HCT116 (cell line): Measurements from ENCODE around the gene CD34. TPM values are rescaled to one million over a fixed set of nuclear protein-coding genes. Genes with fewer than 3 reads are reported as not detected.

Source experiments
- ATAC-seq: fragments of 200-7000 bp; cut with Tn5 transposase; 2 replicates; pipeline ENCODE4 v1.9.1; 2020; ENCODE audit warnings: mild to moderate bottlenecking, moderate library complexity
- BruUV-seq: library from RNA; stranded (reverse); fragments of 400-500 nt; replicated peaks from 2 replicates; lab custom pipeline; 2021; lab: Mats Ljungman, UMichigan
- CTCF ChIA-PET: fragments of 300-600 bp; sonication (Branson Sonifier 250); formaldehyde crosslinking; loops from one replicate; lab custom pipeline; 2021; ENCODE audit warnings: antibody characterized with exemption; lab: Charles Lee
- POLR2A ChIA-PET: fragments of 300-600, 350-600 bp; sonication (Branson Sonifier 250); formaldehyde crosslinking; loops from one replicate; lab custom pipeline; 2021; ENCODE audit warnings: antibody characterized with exemption; lab: Charles Lee
- RAD21 ChIA-PET, 2 experiments: fragments of 300-600 bp; sonication (Branson Sonifier 250); formaldehyde crosslinking; loops; one replicate each; lab custom pipeline; 2023; ENCODE audit warnings: low total read pairs in 2 of 2; ENCODE audit not compliant: uncharacterized antibody in 2 of 2, unreplicated experiment in 2 of 2, low non-redundant PET in 1 of 2; lab: Charles Lee
- DNase-seq: peaks from one replicate; pipeline ENCODE4 v3.0.0-alpha.2; 2010; ENCODE audit warnings: low read depth, low spot score
- H2AFZ ChIP-seq: fragments of 200-600 bp; shearing (Covaris generic), sonication (generic); 2 replicates; pipeline ENCODE4 v1.6.1; 2017; ENCODE audit warnings: low read depth, mixed run types, mixed read lengths, antibody characterized with exemption, low read length; ENCODE audit not compliant: poor library complexity, severe bottlenecking
- H3K27ac ChIP-seq: 2 replicates; pipeline ENCODE4 v1.5.1; 2012; ENCODE audit warnings: low read depth, low read length
- H3K27me3 ChIP-seq: fragments of 200-600 bp; sonication (generic); 2 replicates; pipeline ENCODE4 v1.6.1; 2016; ENCODE audit warnings: mixed run types, low read length, mixed read lengths; ENCODE audit not compliant: insufficient read depth
- H3K36me3 ChIP-seq, 2 experiments: fragments of 200-500 bp in 1 of 2; fragments of 200-600 bp in 1 of 2; sonication (Bioruptor generic) in 1 of 2; sonication (generic) in 1 of 2; 2 replicates each; pipeline versions ENCODE4 v1.5.1 to v1.6.1; 2014 to 2016; ENCODE audit warnings: low read length in 2 of 2, inconsistent platforms in 1 of 2, mixed read lengths in 1 of 2, mixed run types in 1 of 2; ENCODE audit not compliant: insufficient read depth in 2 of 2, control insufficient read depth in 1 of 2
- H3K4me1 ChIP-seq, 2 experiments: fragments of 200-600 bp in 1 of 2; sonication (generic) in 1 of 2; 2 replicates each; pipeline versions ENCODE4 v1.5.1 to v1.6.1; 2012 to 2017; ENCODE audit warnings: low read length in 2 of 2, inconsistent platforms in 1 of 2, mild to moderate bottlenecking in 1 of 2, mixed read lengths in 1 of 2, mixed run types in 1 of 2, moderate library complexity in 1 of 2; ENCODE audit not compliant: insufficient read depth in 2 of 2, control insufficient read depth in 1 of 2
- H3K4me2 ChIP-seq: fragments of 200-600 bp; sonication (generic); 2 replicates; pipeline ENCODE4 v1.6.1; 2017; ENCODE audit warnings: mixed run types, low read length, mixed read lengths
- H3K4me3 ChIP-seq, 2 experiments: fragments of 200-600 bp in 1 of 2; sonication (generic) in 1 of 2; replicated peaks in 1 of 2; 2 replicates each; pipeline ENCODE4 v1.5.1; 2011 to 2016; ENCODE audit warnings: low read length in 2 of 2, control low read depth in 1 of 2, low read depth in 1 of 2, mild to moderate bottlenecking in 1 of 2, mixed read lengths in 1 of 2, mixed run types in 1 of 2
- H3K79me2 ChIP-seq: fragments of 200-600 bp; sonication (generic); 2 replicates; pipeline ENCODE4 v1.6.1; 2017; ENCODE audit warnings: mild to moderate bottlenecking, mixed run types, low read length, moderate library complexity, mixed read lengths; ENCODE audit not compliant: insufficient read depth
- H3K9ac ChIP-seq: fragments of 200-600 bp; sonication (generic); 2 replicates; pipeline ENCODE4 v1.6.1; 2016; ENCODE audit warnings: low read length, mixed read lengths
- H3K9me2 ChIP-seq: fragments of 200-600 bp; sonication (generic), shearing (Covaris generic); 2 replicates; pipeline ENCODE4 v1.6.1; 2017; ENCODE audit warnings: mixed run types, mild to moderate bottlenecking, moderate library complexity; ENCODE audit not compliant: insufficient read depth
- H3K9me3 ChIP-seq, 2 experiments: fragments of 200-500 bp in 1 of 2; fragments of 200-600 bp in 1 of 2; sonication (Bioruptor generic) in 1 of 2; sonication (generic) in 1 of 2; 2 replicates each; pipeline ENCODE4 v1.6.1; 2014 to 2017; ENCODE audit warnings: low read length in 2 of 2, mixed read lengths in 2 of 2, inconsistent platforms in 1 of 2, low read depth in 1 of 2, mild to moderate bottlenecking in 1 of 2, mixed run types in 1 of 2, moderate library complexity in 1 of 2; ENCODE audit not compliant: control insufficient read depth in 1 of 2, insufficient read depth in 1 of 2
- H4K20me1 ChIP-seq: fragments of 200-600 bp; sonication (generic), shearing (Covaris generic); 2 replicates; pipeline ENCODE4 v1.6.1; 2017; ENCODE audit warnings: mixed run types, mild to moderate bottlenecking, moderate library complexity; ENCODE audit not compliant: insufficient read depth
- CBX3 ChIP-seq: IDR thresholded peaks from 2 replicates; pipeline ENCODE4 v1.6.1; 2012; ENCODE audit warnings: low read depth
- CEBPB ChIP-seq: IDR thresholded peaks from 2 replicates; pipeline ENCODE4 v1.6.1; 2012; ENCODE audit warnings: low read depth
- ELF1 ChIP-seq: IDR thresholded peaks from 2 replicates; pipeline ENCODE4 v1.6.1; 2012; ENCODE audit warnings: low read depth, borderline replicate concordance
- EZH2phosphoT487 ChIP-seq: fragments of 200-600 bp; IDR thresholded peaks from 2 replicates; pipeline ENCODE4 v1.6.1; 2018; ENCODE audit warnings: antibody characterized with exemption, borderline replicate concordance
- FOSL1 ChIP-seq: IDR thresholded peaks from 2 replicates; pipeline ENCODE4 v1.6.1; 2012; ENCODE audit warnings: low read depth
- JUND ChIP-seq: IDR thresholded peaks from 2 replicates; pipeline ENCODE4 v1.6.1; 2012
- POLR2A ChIP-seq: IDR thresholded peaks from 2 replicates; pipeline ENCODE4 v1.7.0; 2011; ENCODE audit warnings: borderline replicate concordance; ENCODE audit not compliant: insufficient read depth, insufficient read length; ENCODE audit errors: extremely low read depth
- POLR2AphosphoS5 ChIP-seq: IDR thresholded peaks from 2 replicates; pipeline ENCODE4 v1.6.1; 2011; ENCODE audit warnings: mild to moderate bottlenecking, low read depth, low read length, moderate library complexity
- RAD21 ChIP-seq: IDR thresholded peaks from 2 replicates; pipeline ENCODE4 v1.6.1; 2012; ENCODE audit warnings: low read depth, mild to moderate bottlenecking
- SIN3A ChIP-seq: IDR thresholded peaks from 2 replicates; pipeline ENCODE4 v1.6.1; 2012; ENCODE audit warnings: low read depth
- SP1 ChIP-seq: IDR thresholded peaks from 2 replicates; pipeline ENCODE4 v1.6.1; 2012; ENCODE audit warnings: low read depth
- SRF ChIP-seq: IDR thresholded peaks from 2 replicates; pipeline ENCODE4 v1.6.1; 2012; ENCODE audit warnings: low read depth
- ZFX ChIP-seq: fragments of 450-650 bp; IDR thresholded peaks from 2 replicates; pipeline ENCODE4 v1.6.1; 2017
- ZNF274 ChIP-seq: fragments of 200-500 bp; sonication (Bioruptor generic); IDR thresholded peaks from 2 replicates; pipeline ENCODE4 v1.6.1; 2014; ENCODE audit warnings: mild to moderate bottlenecking, low read depth, low read length, inconsistent platforms
- intact Hi-C: fragments of 100-400 bp; cut with micrococcal nuclease; formaldehyde crosslinking; loops from 2 replicates; pipeline ENCODE4 v1.10.0; 2022
- total RNA-seq: library from RNA; stranded (reverse); gene quantifications from one replicate; pipeline ENCODE4 v1.2.1, GENCODE V29; 2021; ENCODE audit not compliant: unreplicated experiment
- TF ChIP-seq, protein P1 (sequence below): IDR thresholded peaks from 2 replicates; pipeline ENCODE4 v1.6.1; 2012
- TF ChIP-seq, protein P2 (sequence below): IDR thresholded peaks from 2 replicates; pipeline ENCODE4 v1.6.1; 2011; ENCODE audit warnings: mild to moderate bottlenecking, low read length, moderate library complexity; ENCODE audit not compliant: insufficient replicate concordance; ENCODE audit errors: extremely low read depth
- TF ChIP-seq, protein P3 (sequence below): IDR thresholded peaks from 2 replicates; pipeline ENCODE4 v1.6.1; 2012; ENCODE audit warnings: low read depth
- TF ChIP-seq, protein P4 (sequence below): IDR thresholded peaks from 2 replicates; pipeline ENCODE4 v1.6.1; 2012
- TF ChIP-seq, protein P5 (sequence below), 3 experiments: fragments of 200-600 bp in 1 of 3; sonication (generic) in 1 of 3; IDR thresholded peaks in 2 of 3; conservative IDR thresholded peaks in 1 of 3; 2 replicates each; pipeline ENCODE4 v1.5.1; 2012 to 2017; ENCODE audit warnings: low read depth in 2 of 3, low read length in 2 of 3, antibody characterized with exemption in 1 of 3, borderline replicate concordance in 1 of 3, control low read depth in 1 of 3, mild to moderate bottlenecking in 1 of 3, mixed read lengths in 1 of 3, mixed run types in 1 of 3, moderate library complexity in 1 of 3; ENCODE audit not compliant: insufficient read depth in 1 of 3

The CD34 gene
- total RNA-seq, 1 experiment from 2014 or later: 0.07 TPM

DNA sequence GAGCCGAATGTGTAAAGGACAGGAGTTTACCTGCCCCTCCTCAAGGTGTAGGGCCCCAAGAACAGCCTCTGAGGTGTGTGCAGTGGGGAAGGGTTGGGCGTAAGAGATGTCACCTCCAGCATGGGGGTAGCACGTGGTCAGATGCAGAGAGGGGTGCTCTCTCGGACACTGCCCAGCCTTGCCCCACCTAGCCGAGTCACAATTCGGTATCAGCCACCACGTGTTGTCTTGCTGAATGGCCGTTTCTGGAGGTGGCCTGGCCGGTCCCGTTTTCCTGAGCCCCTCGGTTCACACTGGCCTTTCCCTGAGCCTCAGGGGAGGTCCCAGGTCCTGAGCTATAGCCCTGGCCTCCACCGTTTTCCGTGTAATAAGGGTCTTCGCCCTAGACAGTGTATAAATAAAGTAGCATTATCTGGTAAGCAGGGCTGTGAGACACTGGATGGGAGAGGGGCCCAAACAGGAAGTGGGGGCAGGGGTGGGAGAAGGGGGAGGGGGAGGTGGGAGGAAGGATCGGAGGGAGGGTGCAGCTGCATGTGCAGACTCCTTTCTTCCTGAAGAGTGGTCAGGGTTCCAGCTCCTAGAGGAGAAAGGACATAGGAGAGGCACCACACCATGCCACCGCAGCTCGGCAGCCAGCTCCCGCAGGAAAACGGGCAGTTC, 23.3 kb downstream of the CD34 start:
- DNase-seq (no peak), ATAC-seq (no peak)
- Histone ChIP-seq H3K9me2 (no peaks in the 10 kb centered on the region), H3K27ac (no peak overlapping the region), H4K20me1 (no peaks in the 10 kb centered on the region), H2AFZ (no peak overlapping the region), H3K4me2 (no peak overlapping the region), H3K79me2 (no peaks in the 10 kb centered on the region), H3K9ac (no peak overlapping the region), H3K4me3 (no peak overlapping the region), H3K9me3 (no peaks in the 10 kb centered on the region), H3K27me3 (no peaks in the 10 kb centered on the region), H3K4me1 (peaks cover 0 to 11% of the 10 kb centered on the region in 2 experiments; a peak in 1 of 4 replicates), H3K36me3 (no peaks in the 10 kb centered on the region)
- intact Hi-C loops: loop anchor here (5.0 to 10.0 kb wide), 2 partner anchors 205 to 347 kb away; no protein-coding TSS in a partner anchor
- no TSS peak for BruUV-seq
- ChIA-PET CTCF (interaction anchor here (1.2 to 4.1 kb wide), 4 partner anchors 19 to 82 kb away, joined by 5 to 63 read pairs (median 19); no protein-coding TSS in a partner anchor), POLR2A (interaction anchor here (0.6 kb wide), 1 partner anchor 459 kb away, joined by 3 read pairs; no protein-coding TSS in a partner anchor), RAD21 (no interaction called here)
- TF ChIP-seq ELF1 (no peak), CBX3 (no peak), SRF (no peak), POLR2A (no peak), SP1 (no peak), JUND (no peak), CEBPB (no peak), RAD21 (no peak), EZH2phosphoT487 (no peak), POLR2AphosphoS5 (no peak), SIN3A (no peak), ZFX (no peak), FOSL1 (no peak), ZNF274 (no peak)
- TF ChIP-seq, protein P1, sequence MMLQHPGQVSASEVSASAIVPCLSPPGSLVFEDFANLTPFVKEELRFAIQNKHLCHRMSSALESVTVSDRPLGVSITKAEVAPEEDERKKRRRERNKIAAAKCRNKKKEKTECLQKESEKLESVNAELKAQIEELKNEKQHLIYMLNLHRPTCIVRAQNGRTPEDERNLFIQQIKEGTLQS: no peak
- TF ChIP-seq, protein P2, sequence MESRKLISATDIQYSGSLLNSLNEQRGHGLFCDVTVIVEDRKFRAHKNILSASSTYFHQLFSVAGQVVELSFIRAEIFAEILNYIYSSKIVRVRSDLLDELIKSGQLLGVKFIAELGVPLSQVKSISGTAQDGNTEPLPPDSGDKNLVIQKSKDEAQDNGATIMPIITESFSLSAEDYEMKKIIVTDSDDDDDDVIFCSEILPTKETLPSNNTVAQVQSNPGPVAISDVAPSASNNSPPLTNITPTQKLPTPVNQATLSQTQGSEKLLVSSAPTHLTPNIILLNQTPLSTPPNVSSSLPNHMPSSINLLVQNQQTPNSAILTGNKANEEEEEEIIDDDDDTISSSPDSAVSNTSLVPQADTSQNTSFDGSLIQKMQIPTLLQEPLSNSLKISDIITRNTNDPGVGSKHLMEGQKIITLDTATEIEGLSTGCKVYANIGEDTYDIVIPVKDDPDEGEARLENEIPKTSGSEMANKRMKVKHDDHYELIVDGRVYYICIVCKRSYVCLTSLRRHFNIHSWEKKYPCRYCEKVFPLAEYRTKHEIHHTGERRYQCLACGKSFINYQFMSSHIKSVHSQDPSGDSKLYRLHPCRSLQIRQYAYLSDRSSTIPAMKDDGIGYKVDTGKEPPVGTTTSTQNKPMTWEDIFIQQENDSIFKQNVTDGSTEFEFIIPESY: no peak
- TF ChIP-seq, protein P3, sequence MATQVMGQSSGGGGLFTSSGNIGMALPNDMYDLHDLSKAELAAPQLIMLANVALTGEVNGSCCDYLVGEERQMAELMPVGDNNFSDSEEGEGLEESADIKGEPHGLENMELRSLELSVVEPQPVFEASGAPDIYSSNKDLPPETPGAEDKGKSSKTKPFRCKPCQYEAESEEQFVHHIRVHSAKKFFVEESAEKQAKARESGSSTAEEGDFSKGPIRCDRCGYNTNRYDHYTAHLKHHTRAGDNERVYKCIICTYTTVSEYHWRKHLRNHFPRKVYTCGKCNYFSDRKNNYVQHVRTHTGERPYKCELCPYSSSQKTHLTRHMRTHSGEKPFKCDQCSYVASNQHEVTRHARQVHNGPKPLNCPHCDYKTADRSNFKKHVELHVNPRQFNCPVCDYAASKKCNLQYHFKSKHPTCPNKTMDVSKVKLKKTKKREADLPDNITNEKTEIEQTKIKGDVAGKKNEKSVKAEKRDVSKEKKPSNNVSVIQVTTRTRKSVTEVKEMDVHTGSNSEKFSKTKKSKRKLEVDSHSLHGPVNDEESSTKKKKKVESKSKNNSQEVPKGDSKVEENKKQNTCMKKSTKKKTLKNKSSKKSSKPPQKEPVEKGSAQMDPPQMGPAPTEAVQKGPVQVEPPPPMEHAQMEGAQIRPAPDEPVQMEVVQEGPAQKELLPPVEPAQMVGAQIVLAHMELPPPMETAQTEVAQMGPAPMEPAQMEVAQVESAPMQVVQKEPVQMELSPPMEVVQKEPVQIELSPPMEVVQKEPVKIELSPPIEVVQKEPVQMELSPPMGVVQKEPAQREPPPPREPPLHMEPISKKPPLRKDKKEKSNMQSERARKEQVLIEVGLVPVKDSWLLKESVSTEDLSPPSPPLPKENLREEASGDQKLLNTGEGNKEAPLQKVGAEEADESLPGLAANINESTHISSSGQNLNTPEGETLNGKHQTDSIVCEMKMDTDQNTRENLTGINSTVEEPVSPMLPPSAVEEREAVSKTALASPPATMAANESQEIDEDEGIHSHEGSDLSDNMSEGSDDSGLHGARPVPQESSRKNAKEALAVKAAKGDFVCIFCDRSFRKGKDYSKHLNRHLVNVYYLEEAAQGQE: no peak
- TF ChIP-seq, protein P4, sequence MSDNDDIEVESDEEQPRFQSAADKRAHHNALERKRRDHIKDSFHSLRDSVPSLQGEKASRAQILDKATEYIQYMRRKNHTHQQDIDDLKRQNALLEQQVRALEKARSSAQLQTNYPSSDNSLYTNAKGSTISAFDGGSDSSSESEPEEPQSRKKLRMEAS: no peak
- TF ChIP-seq, protein P5, sequence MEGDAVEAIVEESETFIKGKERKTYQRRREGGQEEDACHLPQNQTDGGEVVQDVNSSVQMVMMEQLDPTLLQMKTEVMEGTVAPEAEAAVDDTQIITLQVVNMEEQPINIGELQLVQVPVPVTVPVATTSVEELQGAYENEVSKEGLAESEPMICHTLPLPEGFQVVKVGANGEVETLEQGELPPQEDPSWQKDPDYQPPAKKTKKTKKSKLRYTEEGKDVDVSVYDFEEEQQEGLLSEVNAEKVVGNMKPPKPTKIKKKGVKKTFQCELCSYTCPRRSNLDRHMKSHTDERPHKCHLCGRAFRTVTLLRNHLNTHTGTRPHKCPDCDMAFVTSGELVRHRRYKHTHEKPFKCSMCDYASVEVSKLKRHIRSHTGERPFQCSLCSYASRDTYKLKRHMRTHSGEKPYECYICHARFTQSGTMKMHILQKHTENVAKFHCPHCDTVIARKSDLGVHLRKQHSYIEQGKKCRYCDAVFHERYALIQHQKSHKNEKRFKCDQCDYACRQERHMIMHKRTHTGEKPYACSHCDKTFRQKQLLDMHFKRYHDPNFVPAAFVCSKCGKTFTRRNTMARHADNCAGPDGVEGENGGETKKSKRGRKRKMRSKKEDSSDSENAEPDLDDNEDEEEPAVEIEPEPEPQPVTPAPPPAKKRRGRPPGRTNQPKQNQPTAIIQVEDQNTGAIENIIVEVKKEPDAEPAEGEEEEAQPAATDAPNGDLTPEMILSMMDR (IDR thresholded peaks at IDR 0.05 in 2 of 3, conservative IDR thresholded peaks at IDR 0.05 in 1 of 3; ENCODE audit: borderline replicate concordance in 1 of 3, insufficient read depth in 1 of 3, low read depth in 2 of 3, low read length in 2 of 3): no peak
